Hepatic stellate cell (primary cell): ENCODE measurements around the gene MANF.
"Not testable (repeated sequence)": the region's sequence is repeated elsewhere in the genome, so short reads cannot be mapped to it uniquely, and the experiment has no call there.

Experiments used
- DNase-seq: peaks from one replicate; pipeline ENCODE4 v3.0.0; 2011; ENCODE audit warnings: low spot score

Gene MANF

GRCh38 chr3:51373658-51374421, 11.3 kb upstream of the MANF start:
- no peak for DNase-seq

GRCh38 chr3:51374456-51374855, 10.6 kb upstream of the MANF start:
- no peak for DNase-seq

GRCh38 chr3:51375136-51375535, 10.0 kb upstream of the MANF start:
- no peak for DNase-seq

GRCh38 chr3:51375571-51375970, 9.5 kb upstream of the MANF start:
- no peak for DNase-seq

GRCh38 chr3:51378065-51378464, 7.0 kb upstream of the MANF start:
- no peak for DNase-seq

- no peak for DNase-seq
Measured at GRCh38 chr3:51378726-51379125, 6.4 kb upstream of the MANF start.

GRCh38 chr3:51379301-51379700, 5.8 kb upstream of the MANF start:
- no peak for DNase-seq

- DNase-seq = no peak
Measured at GRCh38 chr3:51379746-51380455, 5.2 kb upstream of the MANF start.

- no peak for DNase-seq
Measured at GRCh38 chr3:51380601-51381332, 4.3 kb upstream of the MANF start.

- no peak for DNase-seq
Measured at GRCh38 chr3:51381333-51381705, 3.8 kb upstream of the MANF start.

GRCh38 chr3:51382076-51382745, 2.9 kb upstream of the MANF start:
- DNase-seq = no peak

GRCh38 chr3:51382947-51383578, 2.0 kb upstream of the MANF start:
- DNase-seq = no peak

- peak; percentile 58 for DNase-seq
Measured at GRCh38 chr3:51384055-51384725, 901 bp upstream of the MANF start.

- peak; percentile 35 for DNase-seq
Measured at GRCh38 chr3:51385621-51386091, 565 bp downstream of the MANF start.

GRCh38 chr3:51386159-51386851, 1.2 kb downstream of the MANF start:
- DNase-seq = no peak

- DNase-seq = no peak
Measured at GRCh38 chr3:51386852-51387229, 1.8 kb downstream of the MANF start.

GRCh38 chr3:51387281-51387680, 2.2 kb downstream of the MANF start:
- DNase-seq = not testable (repeated sequence)

GRCh38 chr3:51388286-51389029, 3.4 kb downstream of the MANF start:
- no peak for DNase-seq

- DNase-seq = peak; percentile 66
Measured at GRCh38 chr3:51389423-51390183, 4.5 kb downstream of the MANF start.
